ENCODE data around the gene CACNA1H.

The CACNA1H gene

DNA sequence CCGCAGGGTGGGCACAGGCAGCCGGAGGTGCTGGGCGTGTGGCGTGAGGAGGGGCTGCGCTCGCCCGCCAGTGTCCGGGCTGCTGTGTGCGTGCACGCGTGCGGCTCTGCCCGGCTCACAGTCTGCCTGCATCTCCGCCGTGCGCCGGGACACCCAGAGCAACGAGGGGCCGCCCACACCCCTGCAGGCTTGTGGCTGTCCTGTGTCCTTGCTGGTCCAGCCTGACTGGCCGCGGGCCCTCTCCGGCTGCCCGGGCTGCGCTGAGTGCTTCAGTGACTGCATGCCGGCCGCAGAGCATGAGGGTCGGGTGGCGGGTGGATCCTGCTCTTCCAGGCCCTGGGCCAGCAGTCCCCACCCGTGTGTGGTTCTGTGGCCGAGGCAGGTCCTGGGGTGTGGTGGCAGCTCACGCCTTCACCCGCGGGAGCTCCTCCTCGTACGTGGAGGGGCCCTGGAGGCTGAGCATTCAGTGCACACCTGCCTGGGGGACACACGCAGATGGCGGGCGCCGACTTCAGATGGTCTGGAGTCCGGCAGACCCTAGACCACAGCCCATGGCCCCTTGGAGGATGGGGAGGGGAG, 59.8 kb downstream of the CACNA1H start:
- DNase-seq (ENCODE audit: low read depth) = no peak

GRCh38 chr16:1213231-1213630, 60.3 kb downstream of the CACNA1H start:
- no peak for DNase-seq (ENCODE audit: low read depth)

DNA sequence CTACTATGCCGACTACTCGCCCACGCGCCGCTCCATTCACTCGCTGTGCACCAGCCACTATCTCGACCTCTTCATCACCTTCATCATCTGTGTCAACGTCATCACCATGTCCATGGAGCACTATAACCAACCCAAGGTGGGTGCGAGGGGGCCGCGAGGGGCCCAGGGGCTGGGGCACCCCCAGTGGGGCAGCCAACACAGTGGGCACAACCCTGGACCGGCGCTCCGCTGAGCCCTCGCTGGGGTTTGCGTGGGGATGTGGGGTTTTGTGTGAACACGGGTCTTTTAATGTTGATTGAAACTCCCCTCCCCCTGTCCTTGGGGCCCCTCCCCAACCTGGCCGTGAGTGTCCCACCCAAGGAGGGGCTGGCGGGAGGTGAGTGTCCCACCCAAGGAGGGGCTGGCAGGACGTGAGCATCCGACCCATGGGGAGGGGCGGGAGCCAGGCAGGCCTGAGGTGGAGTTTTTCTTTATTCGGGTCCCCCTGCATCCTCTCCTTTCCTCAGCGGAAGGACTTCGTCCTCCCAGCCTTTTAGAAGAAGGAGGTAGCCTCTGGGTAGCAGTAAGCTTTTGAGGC, 61.0 kb downstream of the CACNA1H start:
- DNase-seq (ENCODE audit: low read depth) = no peak

DNA sequence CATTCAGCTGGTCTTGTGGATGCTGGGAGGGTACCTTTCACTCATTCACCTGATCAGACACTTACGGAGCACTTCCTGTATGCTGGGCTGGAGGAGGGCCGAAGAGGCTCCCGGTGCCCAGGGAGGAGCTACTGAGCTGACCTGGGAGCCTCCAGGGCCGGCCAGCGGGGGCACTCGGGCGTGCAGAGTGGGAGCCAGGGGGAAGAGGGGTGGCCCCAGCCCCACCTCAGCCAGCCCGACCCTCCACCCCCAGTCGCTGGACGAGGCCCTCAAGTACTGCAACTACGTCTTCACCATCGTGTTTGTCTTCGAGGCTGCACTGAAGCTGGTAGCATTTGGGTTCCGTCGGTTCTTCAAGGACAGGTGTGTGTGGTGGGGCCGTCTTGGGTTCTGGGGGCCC, 61.8 kb downstream of the CACNA1H start:
- no peak for DNase-seq (ENCODE audit: low read depth)

- DNase-seq (ENCODE audit: low read depth) = no peak
Measured at GRCh38 chr16:1215574-1216295, 62.8 kb downstream of the CACNA1H start.

DNA sequence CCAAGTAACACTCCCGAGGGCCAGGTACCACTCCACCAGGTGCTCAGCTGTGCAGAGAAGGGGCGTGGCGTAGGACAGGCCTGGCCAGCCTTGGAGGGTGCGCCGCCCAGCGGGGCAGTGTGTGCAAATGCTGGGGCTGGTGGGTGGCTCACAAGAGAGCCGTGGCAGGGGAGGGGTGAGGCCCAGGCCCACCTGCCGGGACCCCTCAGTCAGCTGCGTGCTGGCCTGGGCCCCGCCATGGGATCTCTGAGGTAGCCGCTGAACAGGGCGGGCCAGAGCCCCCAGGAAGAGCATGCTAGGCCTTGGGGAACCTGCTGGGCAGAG, 63.4 kb downstream of the CACNA1H start:
- DNase-seq (ENCODE audit: low read depth) = no peak

DNA sequence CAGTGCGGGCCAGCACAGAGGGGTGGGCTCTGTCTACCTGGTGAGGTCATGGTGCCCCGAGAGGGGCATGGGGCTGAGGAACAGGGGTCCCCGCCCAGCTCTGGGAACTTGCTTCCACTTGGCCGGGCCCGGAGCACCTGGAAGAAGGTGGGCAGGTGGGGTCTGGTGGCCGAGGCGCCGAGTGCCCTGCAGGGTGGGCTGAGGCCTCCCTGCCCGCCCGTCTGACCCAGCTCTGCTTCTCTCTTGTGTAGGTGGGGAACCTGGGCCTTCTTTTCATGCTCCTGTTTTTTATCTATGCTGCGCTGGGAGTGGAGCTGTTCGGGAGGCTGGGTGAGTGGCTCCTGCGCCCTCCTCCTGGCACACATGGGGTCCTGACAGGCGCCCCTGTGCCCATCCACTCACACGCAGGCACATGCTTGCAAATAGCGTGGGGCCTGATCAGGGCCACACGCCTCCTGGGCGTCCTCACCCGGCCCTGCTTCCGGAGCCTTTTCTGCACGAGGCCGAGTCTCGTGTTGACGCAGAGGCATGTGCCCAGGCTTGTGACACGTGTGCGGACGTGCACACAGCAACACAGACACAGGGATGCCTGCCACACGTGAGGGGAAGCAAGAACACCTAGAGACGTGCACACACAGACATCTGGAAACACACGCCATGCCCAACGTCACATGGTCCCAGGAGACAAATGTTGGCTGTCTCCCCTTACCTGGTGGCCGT, 63.9 kb downstream of the CACNA1H start:
- no peak for DNase-seq (ENCODE audit: low read depth)

DNA sequence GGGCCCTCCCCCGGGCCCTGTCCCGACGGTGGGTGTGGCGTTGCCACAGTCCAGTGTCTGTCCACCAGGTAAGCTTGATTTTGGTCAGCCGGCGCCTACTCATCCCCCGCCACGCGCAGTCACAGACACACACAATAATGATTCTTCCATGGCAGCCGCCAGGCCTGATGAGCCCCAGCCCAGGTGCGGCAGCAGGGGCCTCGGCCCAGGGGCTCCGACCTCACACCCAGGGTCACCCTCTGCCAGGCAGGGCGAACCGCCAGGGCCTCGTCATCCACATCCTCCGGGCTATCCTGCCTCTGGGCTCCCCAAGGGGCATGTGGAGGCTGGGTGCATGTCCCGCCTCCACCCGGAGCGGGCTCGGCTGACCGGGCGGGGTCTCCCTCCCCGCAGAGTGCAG, 64.6 kb downstream of the CACNA1H start:
- DNase-seq (ENCODE audit: low read depth) = no peak

- DNase-seq (ENCODE audit: low read depth) = no peak
Measured at GRCh38 chr16:1218061-1218929, 65.4 kb downstream of the CACNA1H start.

GRCh38 chr16:1218930-1219611, 66.2 kb downstream of the CACNA1H start:
- no peak for DNase-seq (ENCODE audit: low read depth)

- no peak for DNase-seq (ENCODE audit: low read depth)
Measured at GRCh38 chr16:1220098-1220728, 67.3 kb downstream of the CACNA1H start.

- no peak for DNase-seq (ENCODE audit: low read depth)
Measured at GRCh38 chr16:1220841-1221627, 68.1 kb downstream of the CACNA1H start.

DNA sequence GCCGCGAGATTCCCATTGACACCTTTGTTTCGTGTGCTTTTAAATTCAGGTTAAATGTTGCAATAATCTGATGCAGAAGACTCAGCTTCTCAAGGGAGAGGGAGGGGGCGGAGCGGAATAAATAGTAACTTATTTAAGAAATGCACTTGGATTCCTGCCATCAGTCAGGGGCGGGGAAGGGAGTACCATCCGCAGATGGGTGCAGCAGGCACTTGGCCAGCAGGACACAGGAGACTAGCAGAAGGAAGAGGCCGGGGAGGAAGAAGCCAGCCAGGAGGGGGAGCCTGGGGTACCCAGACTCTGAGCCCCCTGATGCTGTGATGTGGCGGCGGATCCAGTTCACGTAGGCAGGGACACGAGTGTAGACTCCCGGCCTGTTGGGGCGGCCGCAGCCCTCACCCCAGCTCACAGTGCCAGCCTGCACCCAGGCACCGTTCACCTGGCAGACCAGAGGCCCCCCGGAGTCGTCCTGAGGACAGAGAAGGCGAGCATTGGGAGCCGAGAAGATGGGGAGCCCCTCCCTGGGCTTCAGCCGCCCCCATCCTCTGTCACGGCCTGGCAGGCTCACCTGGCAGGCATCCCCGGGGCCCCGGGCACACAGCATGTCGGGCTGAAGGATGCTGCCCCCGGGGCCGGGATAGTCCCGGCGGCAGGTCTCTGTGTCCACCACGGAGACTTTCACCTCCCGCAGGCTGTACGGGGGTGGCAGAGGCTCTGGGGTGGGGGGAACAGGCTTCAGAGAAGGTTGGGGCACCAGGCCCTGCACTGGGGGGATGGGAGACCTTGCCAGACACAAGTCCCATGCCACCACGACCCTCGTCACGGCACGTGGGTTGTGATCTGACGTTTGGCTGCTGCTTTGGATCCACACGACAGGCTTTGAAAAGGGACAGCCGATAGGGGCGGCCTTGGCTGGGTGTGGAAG, 69.0 kb downstream of the CACNA1H start:
- DNase-seq (ENCODE audit: low read depth) = no peak

GRCh38 chr16:1222553-1223354, 69.8 kb downstream of the CACNA1H start:
- DNase-seq (ENCODE audit: low read depth) = no peak

DNA sequence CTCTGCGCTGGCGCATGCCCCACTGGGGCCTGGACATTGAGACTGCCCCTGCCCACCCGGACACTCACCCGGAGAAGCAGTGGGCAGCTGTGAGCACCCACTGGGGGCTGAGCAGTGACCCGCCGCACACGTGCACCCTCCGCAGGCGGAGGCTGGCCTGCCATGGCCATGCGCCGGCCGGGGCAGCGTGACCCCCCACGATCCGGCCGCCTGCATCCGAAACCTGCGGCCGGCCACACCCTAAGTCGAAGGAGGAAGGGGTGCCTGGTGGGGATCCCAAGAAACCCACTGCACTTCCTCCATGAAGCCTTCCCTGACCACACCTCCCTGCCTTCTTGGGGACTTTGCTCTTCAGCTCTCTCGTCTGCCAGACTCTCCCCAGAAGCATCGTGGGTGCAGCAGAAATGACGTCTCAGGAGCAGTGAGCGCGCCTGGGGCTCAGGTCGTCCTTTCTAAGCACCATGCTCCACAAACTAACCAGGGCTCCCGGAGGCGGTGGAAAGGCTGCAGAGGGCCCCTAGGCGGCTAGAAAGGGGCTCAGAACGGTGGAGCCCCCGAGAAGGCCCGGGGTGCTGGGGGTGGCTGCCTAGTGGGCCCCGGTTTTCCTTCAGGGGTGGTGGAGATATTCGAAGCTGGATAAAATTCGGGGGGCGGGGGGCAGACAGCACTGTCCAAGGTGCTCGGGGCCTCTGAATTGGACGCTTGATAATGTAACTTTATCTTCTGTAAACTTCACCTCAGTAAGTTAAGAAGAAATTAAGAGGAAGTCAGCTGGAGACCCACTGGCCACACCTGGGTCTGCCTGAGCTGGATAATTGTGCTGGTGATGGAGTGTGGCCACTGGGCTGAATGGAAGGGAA, 70.7 kb downstream of the CACNA1H start:
- no peak for DNase-seq (ENCODE audit: low read depth)

- no peak for DNase-seq (ENCODE audit: low read depth)
Measured at GRCh38 chr16:1224558-1224957, 71.7 kb downstream of the CACNA1H start.

- no peak for DNase-seq (ENCODE audit: low read depth)
Measured at GRCh38 chr16:1225051-1225451, 72.1 kb downstream of the CACNA1H start, which contains the start of gene TPSG1. Gene TPSG1, minus strand, starts transcription at chr16:1225268. Its CDS starts 16 bp downstream, at chr16:1225252.
